Esophagus squamous epithelium (tissue), 5 donors: Measurements from ENCODE around the gene PYGO1. TPM values are rescaled to one million over a fixed set of nuclear protein-coding genes. Genes with fewer than 3 reads are reported as not detected.
"Not testable (repeated sequence)": the region's sequence is repeated elsewhere in the genome, so short reads cannot be mapped to it uniquely, and the experiment has no call there.

ENCODE experiments used
- DNase-seq: peaks from one replicate; lab custom pipeline; 2025; lab: John Stamatoyannopoulos, UW
- H3K27ac ChIP-seq, 4 donors: fragments of 200-600 bp; sonication (generic); one replicate each; pipeline ENCODE4 v1.5.1; 2016 to 2019; ENCODE audit warnings: mild to moderate bottlenecking in 1 of 4
- H3K27me3 ChIP-seq, 4 donors: fragments of 200-600 bp; sonication (generic); 1 replicate in 3 of 4; 2 replicates in 1 of 4; pipeline versions ENCODE4 v1.5.1 to v1.6.0; 2017 to 2021; ENCODE audit warnings: antibody characterized with exemption in 1 of 4
- H3K36me3 ChIP-seq, 3 donors: fragments of 200-600 bp; sonication (generic); one replicate each; pipeline ENCODE4 v1.5.1; 2016 to 2019
- H3K4me1 ChIP-seq, 3 donors: fragments of 200-600 bp; sonication (generic); one replicate each; pipeline ENCODE4 v1.5.1; 2017 to 2019
- H3K4me3 ChIP-seq, 4 donors: fragments of 200-600 bp; sonication (generic); 1 replicate in 3 of 4; 2 replicates in 1 of 4; pipeline ENCODE4 v1.5.1; 2016 to 2019; ENCODE audit warnings: mild to moderate bottlenecking in 2 of 4, moderate library complexity in 1 of 4
- H3K9me3 ChIP-seq, 3 donors: fragments of 200-600 bp; sonication (generic); one replicate each; pipeline ENCODE4 v1.5.1; 2016 to 2019
- CTCF ChIP-seq, 6 experiments: fragments of 450-650 bp in 4 of 6; fragments of 200-600 bp in 2 of 6; sonication (generic) in 2 of 6; IDR thresholded peaks; one replicate each; pipeline ENCODE4 v1.5.1; 2016 to 2019; ENCODE audit warnings: antibody characterized with exemption in 6 of 6, mild to moderate bottlenecking in 4 of 6, moderate library complexity in 4 of 6
- POLR2A ChIP-seq, 4 donors: fragments of 450-650 bp; IDR thresholded peaks; one replicate each; pipeline ENCODE4 v1.6.1; 2017; ENCODE audit warnings: antibody characterized with exemption in 4 of 4, mild to moderate bottlenecking in 4 of 4, moderate library complexity in 3 of 4
- WGBS, 2 donors: methylation state at CpG; one replicate each; pipeline ENCODE4 v1.1.5; 2018; 5-methylcytosine and 5-hydroxymethylcytosine counted together
- intact Hi-C: fragments of 100-400 bp; cut with DNase I; formaldehyde crosslinking; loops from one replicate; pipeline ENCODE4 v1.15.0; 2022
- total RNA-seq, 4 donors: library from RNA; depleted of rRNA; stranded (reverse); fragments of >200 nt; gene quantifications; one replicate each; pipeline ENCODE4 v1.1.0, GENCODE V29; 2016
- donor health status: DM: yes; HTN: yes; CAD: no.

Gene PYGO1
- total RNA-seq, 4 donors from 2014 or later = 1.3 to 5.1 (median 1.8) TPM

- Histone ChIP-seq H3K36me3 (no peaks in the 10 kb centered on the region), H3K27me3 (peaks cover 0 to 10% (median 0%) of the 10 kb centered on the region in 4 donors), H3K4me1 (no peaks in the 10 kb centered on the region), H3K9me3 (no peaks in the 10 kb centered on the region), H3K27ac (no peak overlapping the region), H3K4me3 (no peak overlapping the region)
- no peak for DNase-seq
- TF ChIP-seq CTCF (IDR thresholded peaks at IDR 0.05) (no peak), POLR2A (IDR thresholded peaks at IDR 0.05) (no peak)
- 58 to 63% methylated on average over 4 of the region's 4 CpGs for WGBS, 2 donors
- intact Hi-C loops = no loop called here
Measured at GRCh38 chr15:55613727-55614126, 25.6 kb upstream of the PYGO1 start.

- Histone ChIP-seq H3K27me3 (no peaks in the 10 kb centered on the region), H3K9me3 (no peaks in the 10 kb centered on the region), H3K4me1 (no peaks in the 10 kb centered on the region), H3K27ac (no peak overlapping the region), H3K4me3 (no peak overlapping the region), H3K36me3 (no peaks in the 10 kb centered on the region)
- intact Hi-C loops = no loop called here
- 77 to 89% methylated on average over 5 of the region's 5 CpGs for WGBS, 2 donors
- TF ChIP-seq POLR2A (IDR thresholded peaks at IDR 0.05) (no peak), CTCF (IDR thresholded peaks at IDR 0.05) (no peak)
- DNase-seq = no peak
Measured at GRCh38 chr15:55606214-55606613, 18.1 kb upstream of the PYGO1 start.

DNA sequence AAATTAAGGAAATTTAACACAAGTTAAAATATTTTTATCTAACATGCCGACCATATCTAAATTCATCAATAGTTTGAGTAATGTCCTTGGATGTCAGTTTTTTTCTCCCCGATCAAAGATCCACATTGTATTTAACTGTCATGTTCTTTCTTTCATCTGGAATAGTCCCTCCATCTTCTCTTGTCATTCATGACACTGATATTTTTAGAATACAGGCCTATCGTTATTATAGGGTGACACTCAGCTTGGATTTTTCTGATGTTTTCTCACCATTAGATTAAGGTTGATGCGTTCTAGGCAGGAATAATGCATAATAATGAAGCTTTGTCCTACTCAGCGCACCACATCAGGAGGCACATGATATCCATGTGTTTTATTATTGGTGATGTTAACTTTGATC, 13.2 kb upstream of the PYGO1 start:
- no peak for DNase-seq
- Histone ChIP-seq H3K27me3 (no peaks in the 10 kb centered on the region), H3K9me3 (no peaks in the 10 kb centered on the region), H3K4me1 (no peaks in the 10 kb centered on the region), H3K36me3 (no peaks in the 10 kb centered on the region), H3K4me3 (no peak overlapping the region), H3K27ac (no peak overlapping the region)
- 85 to 90% methylated on average over 5 of the region's 5 CpGs for WGBS, 2 donors
- TF ChIP-seq POLR2A (IDR thresholded peaks at IDR 0.05) = no peak
- TF ChIP-seq CTCF (IDR thresholded peaks at IDR 0.05) = no peak
- intact Hi-C loops = no loop called here

DNA sequence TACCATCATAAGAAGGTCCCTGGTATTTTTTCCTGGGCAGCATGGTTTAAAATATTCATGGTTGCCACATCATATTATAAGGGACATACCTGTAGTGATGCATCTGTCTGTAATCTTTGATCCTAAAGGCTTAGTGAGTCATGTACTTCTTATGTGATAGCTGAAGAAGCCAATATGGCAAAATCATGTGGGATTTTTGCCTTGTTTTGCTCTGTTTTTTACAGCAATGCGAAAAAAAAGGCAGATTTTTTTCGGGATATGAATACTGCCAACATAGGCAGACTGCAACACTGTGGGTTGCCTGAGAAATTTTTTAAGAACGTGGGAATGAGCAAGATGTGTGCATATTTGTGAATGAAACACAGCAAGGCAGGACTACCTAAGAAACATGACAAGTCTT, 11.3 kb upstream of the PYGO1 start:
- Histone ChIP-seq H3K4me1 (no peaks in the 10 kb centered on the region), H3K9me3 (no peaks in the 10 kb centered on the region), H3K4me3 (no peak overlapping the region), H3K27me3 (no peaks in the 10 kb centered on the region), H3K27ac (no peak overlapping the region), H3K36me3 (no peaks in the 10 kb centered on the region)
- TF ChIP-seq CTCF (IDR thresholded peaks at IDR 0.05) = no peak
- no peak for TF ChIP-seq POLR2A (IDR thresholded peaks at IDR 0.05)
- DNase-seq = no peak
- WGBS, 2 donors = 83% methylated on average over 3 of the region's 3 CpGs
- intact Hi-C loops = no loop called here

GRCh38 chr15:55593019-55593418, 4.9 kb upstream of the PYGO1 start:
- WGBS, 2 donors = 92 to 100% methylated on average over 1 of the region's 1 CpG
- H3K27me3 ChIP-seq = peaks cover 0 to 17% (median 0%) of the 10 kb centered on the region in 4 donors
- H3K27ac ChIP-seq, intact Hi-C loops, H3K9me3 ChIP-seq, H3K36me3 ChIP-seq, H3K4me3 ChIP-seq, DNase-seq, H3K4me1 ChIP-seq: not testable (repeated sequence)

GRCh38 chr15:55590788-55591187, 2.6 kb upstream of the PYGO1 start:
- Histone ChIP-seq H3K27me3 (peaks cover 0 to 33% (median 0%) of the 10 kb centered on the region in 4 donors), H3K27ac (no peak overlapping the region), H3K9me3 (no peaks in the 10 kb centered on the region), H3K4me3 (no peak overlapping the region), H3K36me3 (no peaks in the 10 kb centered on the region), H3K4me1 (peaks cover 0 to 28% (median 0%) of the 10 kb centered on the region in 3 donors)
- intact Hi-C loops = no loop called here
- 66 to 69% methylated on average over 3 of the region's 3 CpGs for WGBS, 2 donors
- TF ChIP-seq CTCF (IDR thresholded peaks at IDR 0.05) = no peak
- no peak for TF ChIP-seq POLR2A (IDR thresholded peaks at IDR 0.05)
- DNase-seq = no peak
